Spleen (tissue), 11 donors: ENCODE results near the gene CLSTN3. TPM values are rescaled to one million over a fixed set of nuclear protein-coding genes. Genes with fewer than 3 reads are reported as not detected.
A peak's percentile ranks its signal among the peaks of the same experiment; 100 is the strongest.

ENCODE experiments used
- DNase-seq: peaks from one replicate; pipeline ENCODE4 v3.0.0-alpha.2; 2020
- H3K27ac ChIP-seq, 8 donors: fragments of 200-600 bp; sonication (generic) in 7 of 8; 1 replicate in 4 of 8; 2 replicates in 4 of 8; pipeline versions ENCODE4 v1.5.0 to v1.8.0; 2016 to 2021; ENCODE audit warnings: inconsistent platforms in 4 of 8, mild to moderate bottlenecking in 4 of 8, moderate library complexity in 1 of 8
- H3K27me3 ChIP-seq, 7 donors: fragments of 200-600 bp; sonication (generic) in 6 of 7; replicated peaks in 1 of 7; 1 replicate in 4 of 7; 2 replicates in 3 of 7; pipeline versions ENCODE4 v1.5.0 to v1.8.0; 2016 to 2021; ENCODE audit warnings: inconsistent platforms in 3 of 7, mild to moderate bottlenecking in 1 of 7
- H3K36me3 ChIP-seq, 6 donors: fragments of 200-600 bp; sonication (generic) in 5 of 6; 1 replicate in 4 of 6; 2 replicates in 2 of 6; pipeline versions ENCODE4 v1.5.0 to v1.8.0; 2016 to 2021; ENCODE audit warnings: inconsistent platforms in 2 of 6
- H3K4me1 ChIP-seq, 6 donors: fragments of 200-600 bp; sonication (generic) in 5 of 6; 1 replicate in 3 of 6; 2 replicates in 3 of 6; pipeline versions ENCODE4 v1.5.0 to v1.8.0; 2016 to 2021; ENCODE audit warnings: inconsistent platforms in 3 of 6
- H3K4me3 ChIP-seq, 8 donors: fragments of 200-600 bp; sonication (generic) in 7 of 8; 1 replicate in 4 of 8; 2 replicates in 4 of 8; pipeline versions ENCODE4 v1.5.0 to v1.8.0; 2016 to 2021; ENCODE audit warnings: inconsistent platforms in 4 of 8, mild to moderate bottlenecking in 4 of 8, moderate library complexity in 2 of 8
- H3K9me3 ChIP-seq, 8 donors: fragments of 200-600 bp; sonication (generic) in 7 of 8; 1 replicate in 4 of 8; 2 replicates in 4 of 8; pipeline versions ENCODE4 v1.5.0 to v1.8.0; 2016 to 2021; ENCODE audit warnings: inconsistent platforms in 4 of 8
- CTCF ChIP-seq, 11 experiments: fragments of 200-600 bp in 7 of 11; fragments of 450-650 bp in 4 of 11; sonication (generic) in 4 of 11; IDR thresholded peaks in 8 of 11; conservative IDR thresholded peaks in 3 of 11; 1 replicate in 7 of 11; 2 replicates in 4 of 11; pipeline versions ENCODE4 v1.4.0 to v1.8.0; 2016 to 2021; ENCODE audit warnings: antibody characterized with exemption in 11 of 11, inconsistent platforms in 4 of 11, mild to moderate bottlenecking in 1 of 11
- POLR2A ChIP-seq, 3 donors: fragments of 450-650 bp; IDR thresholded peaks; one replicate each; pipeline ENCODE4 v1.5.1; 2017; ENCODE audit warnings: antibody characterized with exemption in 3 of 3, mild to moderate bottlenecking in 1 of 3
- POLR2AphosphoS5 ChIP-seq, 3 donors: sonication (generic); formaldehyde crosslinking; IDR thresholded peaks; one replicate each; pipeline ENCODE4 v1.5.1; 2017; ENCODE audit warnings: antibody characterized with exemption in 3 of 3
- WGBS, 5 donors: extraction: QIAGEN DNeasy Blood & Tissue Kit in 3 of 5; methylation state at CpG; one replicate each; pipeline versions ENCODE4 v1.1.5 to v1.1.7; 2013 to 2018; 5-methylcytosine and 5-hydroxymethylcytosine counted together
- intact Hi-C: fragments of 100-400 bp; cut with DNase I; formaldehyde crosslinking; loops from one replicate; pipeline ENCODE4 v1.15.0; 2023; ENCODE audit warnings: low total_unique reads
- polyA plus RNA-seq, 3 donors: library from polyadenylated mRNA; stranded (reverse); fragments of 200-250 nt; gene quantifications; one replicate each; pipeline ENCODE4 v1.2.1, GENCODE V29; 2013
- total RNA-seq, 7 donors: library from RNA; depleted of rRNA in 3 of 7; stranded (reverse); fragments of >200 nt in 3 of 7; fragmentation: NEBNext Ultra II Directional in 4 of 7; extraction: Animal tissue kit (Norgen Biotek cat#: 25700) in 4 of 7; gene quantifications; one replicate each; pipeline versions ENCODE4 v1.1.0 to v1.2.1, GENCODE V29; 2016 to 2021
- donor health status: healthy with polysubstance abuse.
- donor health status: DM: no; HTN: no; CAD: no; lungs with moderate emphysema.
- donor health status: DM: no; HTN: no; CAD: no.
- donor health status: Bipolar disorder and iron deficiency.
- donor health status: healthy.
- donor health status: DM: no; HTN: no; CAD: no.
- donor health status: DM: yes; HTN: yes; CAD: no.

Gene CLSTN3
- total and polyA plus RNA-seq, 10 donors: 15.0 to 131 (median 67.7) TPM

- intact Hi-C loops: loop anchor here (10.0 kb wide), 1 partner anchor 173 kb away; the partner anchor contains the start of genes C12orf57 and RNU7-1
- peaks cover 0 to 74% (median 35%) of the 10 kb centered on the region in 6 donors for H3K36me3 ChIP-seq
- 81 to 95% (median 85%) methylated on average over 3 of the region's 3 CpGs for WGBS, 5 donors
These were observed 12.5 kb upstream of the CLSTN3 start for GRCh38 chr12:7117670-7118069.

GRCh38 chr12:7118881-7119280 lies 11.3 kb upstream of the CLSTN3 start:
- 69 to 88% (median 85%) methylated on average over 3 of the region's 3 CpGs for WGBS, 5 donors
- Histone ChIP-seq H3K27me3 (no peaks in the 10 kb centered on the region), H3K9me3 (no peaks in the 10 kb centered on the region), H3K4me1 (peaks cover 10 to 58% (median 36%) of the 10 kb centered on the region in 6 donors), H3K4me3 (no peak overlapping the region), H3K36me3 (peaks cover 0 to 74% (median 35%) of the 10 kb centered on the region in 6 donors), H3K27ac (no peak overlapping the region)
- intact Hi-C loops: loop anchor here (10.0 kb wide), 1 partner anchor 174 kb away; the partner anchor contains the start of genes C12orf57 and RNU7-1
- TF ChIP-seq POLR2AphosphoS5 (IDR thresholded peaks at IDR 0.05) (no peak), CTCF (IDR thresholded peaks at IDR 0.05 in 8 of 11, conservative IDR thresholded peaks at IDR 0.05 in 3 of 11) (no peak), POLR2A (IDR thresholded peaks at IDR 0.05) (no peak)
- DNase-seq: no peak

More at GRCh38 chr12:7117670-7118069, 12.5 kb upstream of the CLSTN3 start:
- no peaks in the 10 kb centered on the region for H3K9me3 ChIP-seq
- TF ChIP-seq POLR2AphosphoS5 (IDR thresholded peaks at IDR 0.05) (no peak), POLR2A (IDR thresholded peaks at IDR 0.05) (no peak), CTCF (IDR thresholded peaks at IDR 0.05 in 8 of 11, conservative IDR thresholded peaks at IDR 0.05 in 3 of 11) (no peak)
- no peak overlapping the region for H3K4me3 ChIP-seq
- no peak overlapping the region for H3K27ac ChIP-seq
- DNase-seq: no peak
- H3K4me1 ChIP-seq: peaks cover 20 to 57% (median 38%) of the 10 kb centered on the region in 6 donors
- H3K27me3 ChIP-seq: no peaks in the 10 kb centered on the region

GRCh38 chr12:7120166-7120565 lies 10.0 kb upstream of the CLSTN3 start:
- Histone ChIP-seq H3K27me3 (no peaks in the 10 kb centered on the region), H3K4me1 (peaks cover 14 to 71% (median 41%) of the 10 kb centered on the region in 6 donors), H3K9me3 (no peaks in the 10 kb centered on the region), H3K4me3 (no peak overlapping the region), H3K36me3 (peaks cover 0 to 62% (median 26%) of the 10 kb centered on the region in 6 donors), H3K27ac (peak overlapping the region in 7 of 8 donors; percentile 36 to 85 (median 55))
- DNase-seq: no peak
- TF ChIP-seq POLR2AphosphoS5 (IDR thresholded peaks at IDR 0.05): no peak
- TF ChIP-seq POLR2A (IDR thresholded peaks at IDR 0.05): no peak
- TF ChIP-seq CTCF (IDR thresholded peaks at IDR 0.05 in 8 of 11, conservative IDR thresholded peaks at IDR 0.05 in 3 of 11): no peak
- 77 to 88% (median 83%) methylated on average over 5 of the region's 5 CpGs for WGBS, 5 donors
- intact Hi-C loops: no loop called here

- no peak overlapping the region for H3K4me3 ChIP-seq
- no peak for TF ChIP-seq POLR2AphosphoS5 (IDR thresholded peaks at IDR 0.05)
- no peak for TF ChIP-seq POLR2A (IDR thresholded peaks at IDR 0.05)
- TF ChIP-seq CTCF (IDR thresholded peaks at IDR 0.05 in 8 of 11, conservative IDR thresholded peaks at IDR 0.05 in 3 of 11): no peak
- peak overlapping the region in 7 of 8 donors; percentile 32 to 89 (median 61) for H3K27ac ChIP-seq
- H3K9me3 ChIP-seq: no peaks in the 10 kb centered on the region
- peaks cover 14 to 79% (median 43%) of the 10 kb centered on the region in 6 donors for H3K4me1 ChIP-seq
- intact Hi-C loops: no loop called here
- DNase-seq: no peak
- H3K27me3 ChIP-seq: no peaks in the 10 kb centered on the region
- peaks cover 0 to 50% (median 17%) of the 10 kb centered on the region in 6 donors for H3K36me3 ChIP-seq
- WGBS, 5 donors: 55 to 86% (median 76%) methylated on average over 5 of the region's 5 CpGs
These were observed 8.8 kb upstream of the CLSTN3 start for GRCh38 chr12:7121324-7121723.
